Effector memory CD4-positive, alpha-beta T cell (primary cell): ENCODE results near the gene NUDT9.
"Not testable (repeated sequence)": the region's sequence is repeated elsewhere in the genome, so short reads cannot be mapped to it uniquely, and the experiment has no call there.

Source experiments
- DNase-seq, 3 donors: peaks; one replicate each; pipeline ENCODE4 v3.0.0-alpha.2; 2020
- H3K27ac ChIP-seq: 2 replicates; pipeline ENCODE4 v1.7.0; 2013; ENCODE audit warnings: mild to moderate bottlenecking, low read length, moderate library complexity; ENCODE audit not compliant: insufficient read depth, poor library complexity, severe bottlenecking
- H3K27me3 ChIP-seq: replicated peaks from 2 replicates; pipeline ENCODE4 v1.7.0; 2013; ENCODE audit warnings: mild to moderate bottlenecking, low read length; ENCODE audit not compliant: insufficient read depth, control insufficient read depth, poor library complexity, severe bottlenecking
- H3K36me3 ChIP-seq: 2 replicates; pipeline ENCODE4 v1.7.0; 2013; ENCODE audit warnings: mild to moderate bottlenecking, low read length, moderate library complexity; ENCODE audit not compliant: control insufficient read depth, insufficient read depth
- H3K4me1 ChIP-seq: 2 replicates; pipeline ENCODE4 v1.7.0; 2013; ENCODE audit warnings: low read length, mild to moderate bottlenecking; ENCODE audit not compliant: control insufficient read depth, insufficient read depth, poor library complexity, severe bottlenecking
- H3K4me3 ChIP-seq: 2 replicates; pipeline ENCODE4 v1.7.0; 2013; ENCODE audit warnings: low read length, low read depth, mild to moderate bottlenecking; ENCODE audit not compliant: insufficient read depth, poor library complexity, severe bottlenecking
- H3K9me3 ChIP-seq: 2 replicates; pipeline ENCODE4 v1.7.0; 2013; ENCODE audit warnings: mild to moderate bottlenecking, low read length, moderate library complexity; ENCODE audit not compliant: control insufficient read depth

The NUDT9 gene

GRCh38 chr4:87445964-87446363 lies 23.6 kb downstream of the NUDT9 start:
- Histone ChIP-seq H3K9me3 (no peaks in the 10 kb centered on the region), H3K4me3 (no peak overlapping the region), H3K27ac (no peak overlapping the region), H3K27me3 (no peaks in the 10 kb centered on the region), H3K4me1 (no peaks in the 10 kb centered on the region), H3K36me3 (peaks cover 29% of the 10 kb centered on the region)
- DNase-seq, result no peak

- H3K36me3 ChIP-seq, result peaks cover 27% of the 10 kb centered on the region
- H3K9me3 ChIP-seq, H3K4me1 ChIP-seq, H3K27me3 ChIP-seq, H3K27ac ChIP-seq, DNase-seq, H3K4me3 ChIP-seq: not testable (repeated sequence)
These were observed 24.0 kb downstream of the NUDT9 start for GRCh38 chr4:87446375-87446774.

GRCh38 chr4:87451537-87451936 lies 29.2 kb downstream of the NUDT9 start:
- H3K4me1 ChIP-seq, result no peaks in the 10 kb centered on the region
- no peaks in the 10 kb centered on the region for H3K9me3 ChIP-seq
- no peak for DNase-seq
- H3K27ac ChIP-seq, result no peak overlapping the region
- H3K27me3 ChIP-seq, result no peaks in the 10 kb centered on the region
- no peak overlapping the region for H3K4me3 ChIP-seq
- H3K36me3 ChIP-seq, result peaks cover 16% of the 10 kb centered on the region

GRCh38 chr4:87458913-87459312 lies 36.5 kb downstream of the NUDT9 start:
- Histone ChIP-seq H3K27ac (no peak overlapping the region), H3K36me3 (peaks cover 20% of the 10 kb centered on the region), H3K27me3 (no peaks in the 10 kb centered on the region), H3K9me3 (no peaks in the 10 kb centered on the region), H3K4me1 (no peaks in the 10 kb centered on the region), H3K4me3 (no peak overlapping the region)
- DNase-seq, result no peak

- Histone ChIP-seq H3K9me3 (no peaks in the 10 kb centered on the region), H3K27ac (no peak overlapping the region), H3K27me3 (no peaks in the 10 kb centered on the region), H3K4me1 (no peaks in the 10 kb centered on the region), H3K4me3 (no peak overlapping the region), H3K36me3 (peaks cover 8% of the 10 kb centered on the region)
- no peak for DNase-seq
These were observed 38.9 kb downstream of the NUDT9 start for GRCh38 chr4:87461281-87461700.

GRCh38 chr4:87462102-87462501 lies 39.7 kb downstream of the NUDT9 start:
- Histone ChIP-seq H3K27me3 (no peaks in the 10 kb centered on the region), H3K4me1 (no peaks in the 10 kb centered on the region), H3K9me3 (no peaks in the 10 kb centered on the region), H3K4me3 (no peak overlapping the region), H3K27ac (no peak overlapping the region), H3K36me3 (peaks cover 5% of the 10 kb centered on the region)
- no peak for DNase-seq

GRCh38 chr4:87465739-87466366 lies 43.5 kb downstream of the NUDT9 start:
- Histone ChIP-seq H3K9me3 (no peaks in the 10 kb centered on the region), H3K36me3 (no peaks in the 10 kb centered on the region), H3K4me1 (no peaks in the 10 kb centered on the region), H3K27me3 (no peaks in the 10 kb centered on the region), H3K27ac (no peak overlapping the region), H3K4me3 (no peak overlapping the region)
- DNase-seq, result no peak

- no peaks in the 10 kb centered on the region for H3K27me3 ChIP-seq
- no peak overlapping the region for H3K27ac ChIP-seq
- H3K4me3 ChIP-seq, result no peak overlapping the region
- H3K36me3 ChIP-seq, result no peaks in the 10 kb centered on the region
- no peak for DNase-seq
- H3K4me1 ChIP-seq, result no peaks in the 10 kb centered on the region
- no peaks in the 10 kb centered on the region for H3K9me3 ChIP-seq
These were observed 47.0 kb downstream of the NUDT9 start for GRCh38 chr4:87469390-87469789.

- Histone ChIP-seq H3K27ac (no peak overlapping the region), H3K4me1 (no peaks in the 10 kb centered on the region), H3K4me3 (no peak overlapping the region), H3K27me3 (no peaks in the 10 kb centered on the region), H3K36me3 (no peaks in the 10 kb centered on the region), H3K9me3 (no peaks in the 10 kb centered on the region)
- no peak for DNase-seq
These were observed 54.6 kb downstream of the NUDT9 start for GRCh38 chr4:87476934-87477333.

- Histone ChIP-seq H3K4me1 (no peaks in the 10 kb centered on the region), H3K9me3 (no peaks in the 10 kb centered on the region), H3K4me3 (no peak overlapping the region), H3K27ac (no peak overlapping the region), H3K27me3 (no peaks in the 10 kb centered on the region), H3K36me3 (no peaks in the 10 kb centered on the region)
- DNase-seq, result no peak
These were observed 56.4 kb downstream of the NUDT9 start for GRCh38 chr4:87478732-87479250.
